Left lung (tissue), 10 donors: ENCODE measurements around the gene ZBTB40. TPM values are rescaled to one million over a fixed set of nuclear protein-coding genes. Genes with fewer than 3 reads are reported as not detected.

Source experiments
- ATAC-seq: fragments of 200-7000 bp; cut with Tn5 transposase; one replicate; pipeline ENCODE4 v1.9.1; 2020; ENCODE audit warnings: moderate library complexity
- DNase-seq, 4 donors: peaks; one replicate each; pipeline ENCODE4 v3.0.0-alpha.2; 2013 to 2020
- H3K27ac ChIP-seq, 2 donors: fragments of 200-600 bp; sonication (generic) in 1 of 2; one replicate each; pipeline versions ENCODE4 v1.5.0 to v1.8.0; 2020 to 2021
- H3K27me3 ChIP-seq, 2 donors: fragments of 200-600 bp; sonication (generic) in 1 of 2; one replicate each; pipeline versions ENCODE4 v1.5.0 to v1.8.0; 2020 to 2021
- H3K36me3 ChIP-seq, 2 donors: fragments of 200-600 bp; sonication (generic) in 1 of 2; one replicate each; pipeline versions ENCODE4 v1.5.0 to v1.8.0; 2020 to 2021
- H3K4me1 ChIP-seq, 2 donors: fragments of 200-600 bp; one replicate each; pipeline ENCODE4 v1.8.0; 2021
- H3K4me3 ChIP-seq, 2 donors: fragments of 200-600 bp; sonication (generic) in 1 of 2; one replicate each; pipeline versions ENCODE4 v1.5.0 to v1.8.0; 2020 to 2021; ENCODE audit warnings: mild to moderate bottlenecking in 1 of 2
- H3K9me3 ChIP-seq, 2 donors: fragments of 200-600 bp; sonication (generic) in 1 of 2; one replicate each; pipeline versions ENCODE4 v1.5.0 to v1.8.0; 2020 to 2021
- intact Hi-C, 2 donors: fragments of 100-400 bp; cut with DNase I; formaldehyde crosslinking; loops; one replicate each; pipeline versions ENCODE4 v1.11.2 to v1.14.2; 2022
- polyA plus RNA-seq, 6 donors: library from polyadenylated mRNA; unstranded; fragments of 120-200 nt; gene quantifications; one replicate each; pipeline ENCODE4 v1.2.1, GENCODE V29; 2013; ENCODE audit not compliant: insufficient read length in 6 of 6
- total RNA-seq, 2 donors: library from RNA; stranded (reverse); fragmentation: NEBNext Ultra II Directional; extraction: Animal tissue kit (Norgen Biotek cat#: 25700); gene quantifications; one replicate each; pipeline ENCODE4 v1.2.1, GENCODE V29; 2021
- TF ChIP-seq, protein P1 (sequence below), 2 donors: fragments of 200-600 bp; sonication (generic) in 1 of 2; IDR thresholded peaks; one replicate each; pipeline versions ENCODE4 v1.5.0 to v1.8.0; 2021; ENCODE audit warnings: antibody characterized with exemption in 2 of 2
- donor health status: DM: no; HTN: yes; CAD: no.
- donor health status: DM: no; HTN: no; CAD: no.

ZBTB40 gene
- total and polyA plus RNA-seq, 8 donors = 16.0 to 24.8 (median 21.0) TPM

DNA sequence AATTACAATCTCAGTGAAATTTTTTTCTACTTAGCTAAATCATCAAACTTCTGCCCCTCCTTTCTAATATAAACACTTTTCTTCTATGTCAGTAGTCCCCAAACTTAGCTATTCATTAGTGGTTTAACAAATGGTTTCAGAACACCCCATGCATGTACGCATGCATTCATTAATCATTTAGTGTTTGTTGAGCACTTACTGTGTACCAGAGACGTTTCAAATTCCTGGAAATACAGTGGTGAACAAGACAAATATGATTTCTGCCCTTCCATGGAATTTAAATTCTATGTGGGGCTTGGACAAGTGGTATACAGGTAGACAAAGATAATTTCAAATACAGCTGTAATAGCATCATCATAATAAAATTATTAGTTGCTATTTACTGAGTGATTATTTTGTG is 1.5 kb downstream of the ZBTB40 start:
- Histone ChIP-seq H3K27me3 (no peaks in the 10 kb centered on the region), H3K4me1 (peaks cover 0 to 29% of the 10 kb centered on the region in 2 donors), H3K9me3 (no peaks in the 10 kb centered on the region), H3K27ac (peak overlapping the region in 1 of 2 donors; percentile 90), H3K4me3 (peak overlapping the region in 1 of 2 donors; percentile 84), H3K36me3 (no peaks in the 10 kb centered on the region)
- TF ChIP-seq, protein P1, sequence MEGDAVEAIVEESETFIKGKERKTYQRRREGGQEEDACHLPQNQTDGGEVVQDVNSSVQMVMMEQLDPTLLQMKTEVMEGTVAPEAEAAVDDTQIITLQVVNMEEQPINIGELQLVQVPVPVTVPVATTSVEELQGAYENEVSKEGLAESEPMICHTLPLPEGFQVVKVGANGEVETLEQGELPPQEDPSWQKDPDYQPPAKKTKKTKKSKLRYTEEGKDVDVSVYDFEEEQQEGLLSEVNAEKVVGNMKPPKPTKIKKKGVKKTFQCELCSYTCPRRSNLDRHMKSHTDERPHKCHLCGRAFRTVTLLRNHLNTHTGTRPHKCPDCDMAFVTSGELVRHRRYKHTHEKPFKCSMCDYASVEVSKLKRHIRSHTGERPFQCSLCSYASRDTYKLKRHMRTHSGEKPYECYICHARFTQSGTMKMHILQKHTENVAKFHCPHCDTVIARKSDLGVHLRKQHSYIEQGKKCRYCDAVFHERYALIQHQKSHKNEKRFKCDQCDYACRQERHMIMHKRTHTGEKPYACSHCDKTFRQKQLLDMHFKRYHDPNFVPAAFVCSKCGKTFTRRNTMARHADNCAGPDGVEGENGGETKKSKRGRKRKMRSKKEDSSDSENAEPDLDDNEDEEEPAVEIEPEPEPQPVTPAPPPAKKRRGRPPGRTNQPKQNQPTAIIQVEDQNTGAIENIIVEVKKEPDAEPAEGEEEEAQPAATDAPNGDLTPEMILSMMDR (IDR thresholded peaks at IDR 0.05) = no peak
- DNase-seq = no peak
- no peak for ATAC-seq
- intact Hi-C loops = no loop called here

DNA sequence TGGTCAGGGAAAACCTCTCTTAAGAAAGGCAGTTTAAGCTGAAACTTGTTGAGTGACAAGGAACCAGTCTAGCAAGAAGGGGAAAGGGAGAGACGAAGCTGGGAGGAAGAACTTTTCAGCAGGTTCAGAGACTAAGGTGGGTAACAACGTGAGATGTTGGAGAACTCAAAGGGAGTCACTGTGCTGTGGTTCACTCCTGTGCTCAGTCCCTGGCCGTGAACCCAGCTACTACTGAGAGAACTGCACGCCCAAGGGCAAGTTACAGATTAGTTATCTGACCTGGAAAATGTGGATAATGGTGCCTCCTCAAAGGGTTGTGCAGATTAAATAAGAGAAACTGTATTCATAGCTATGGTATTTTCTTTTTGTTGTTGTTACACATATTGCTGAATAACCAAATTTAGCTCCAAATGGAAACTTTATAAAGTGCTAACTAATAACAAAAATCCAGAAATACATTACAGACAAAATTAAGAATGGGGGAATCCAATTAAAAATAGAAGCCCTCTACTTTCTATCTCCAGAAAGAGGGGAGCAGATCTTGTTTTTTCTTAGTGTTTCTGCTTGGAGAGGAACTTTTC is 2.9 kb downstream of the ZBTB40 start:
- H3K27me3 ChIP-seq = no peaks in the 10 kb centered on the region
- intact Hi-C loops = no loop called here
- no peak for ATAC-seq
- H3K9me3 ChIP-seq = no peaks in the 10 kb centered on the region
- peak in 1 of 4 donors; percentile 41 for DNase-seq
- TF ChIP-seq, protein P1 (IDR thresholded peaks at IDR 0.05) = no peak
- no peak overlapping the region for H3K4me3 ChIP-seq
- H3K36me3 ChIP-seq = no peaks in the 10 kb centered on the region
- no peak overlapping the region for H3K27ac ChIP-seq
- H3K4me1 ChIP-seq = peaks cover 0 to 29% of the 10 kb centered on the region in 2 donors

DNA sequence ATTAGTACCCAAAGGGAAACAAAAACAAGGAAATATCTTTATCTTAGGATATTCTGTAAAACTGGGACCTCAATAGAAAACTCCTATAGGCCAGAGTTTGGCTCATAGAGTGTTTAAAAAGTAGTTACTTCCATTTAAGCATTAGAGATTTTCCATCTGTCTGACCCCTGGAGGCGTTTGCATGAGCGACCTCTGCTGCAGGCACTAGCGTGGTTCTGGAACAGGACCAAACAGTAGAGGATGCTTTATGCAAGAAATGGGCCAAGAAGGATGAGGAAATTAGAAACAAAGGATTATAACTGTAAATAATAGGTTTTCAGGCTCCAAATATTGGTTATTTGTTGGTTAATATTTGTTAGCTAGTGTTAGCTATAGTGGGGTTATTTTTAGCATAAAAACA is 5.7 kb downstream of the ZBTB40 start:
- DNase-seq (peak in 2 of 4 donors; percentile 78 to 90), ATAC-seq (no peak)
- H3K36me3 ChIP-seq = no peaks in the 10 kb centered on the region
- no peak overlapping the region for H3K4me3 ChIP-seq
- no peak overlapping the region for H3K27ac ChIP-seq
- H3K4me1 ChIP-seq = peaks cover 0 to 31% of the 10 kb centered on the region in 2 donors
- TF ChIP-seq, protein P1 (IDR thresholded peaks at IDR 0.05) = no peak
- H3K27me3 ChIP-seq = no peaks in the 10 kb centered on the region
- no peaks in the 10 kb centered on the region for H3K9me3 ChIP-seq
- intact Hi-C loops = no loop called here

DNA sequence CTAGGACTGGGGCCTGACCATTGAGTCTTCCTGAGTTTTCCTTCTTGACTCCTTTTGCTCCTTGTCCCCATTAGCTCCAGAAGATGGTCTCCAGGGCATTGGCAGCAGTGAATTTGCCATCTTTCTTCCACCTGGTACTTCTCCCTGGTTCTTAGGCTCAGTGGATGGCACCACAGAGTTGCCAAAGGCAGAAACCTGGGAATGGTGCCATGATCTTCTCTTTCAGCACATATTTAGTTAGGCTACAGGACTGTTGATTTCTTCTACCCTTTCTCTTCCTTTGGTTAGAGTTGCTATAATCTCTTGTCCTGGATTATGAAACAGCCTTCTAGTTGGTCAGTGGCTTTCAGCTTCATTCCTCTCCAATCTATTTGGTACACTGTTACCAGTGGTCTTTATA is 6.2 kb downstream of the ZBTB40 start:
- ATAC-seq = no peak
- TF ChIP-seq, protein P1 (IDR thresholded peaks at IDR 0.05) = no peak
- peaks cover 0 to 27% of the 10 kb centered on the region in 2 donors for H3K4me1 ChIP-seq

DNA sequence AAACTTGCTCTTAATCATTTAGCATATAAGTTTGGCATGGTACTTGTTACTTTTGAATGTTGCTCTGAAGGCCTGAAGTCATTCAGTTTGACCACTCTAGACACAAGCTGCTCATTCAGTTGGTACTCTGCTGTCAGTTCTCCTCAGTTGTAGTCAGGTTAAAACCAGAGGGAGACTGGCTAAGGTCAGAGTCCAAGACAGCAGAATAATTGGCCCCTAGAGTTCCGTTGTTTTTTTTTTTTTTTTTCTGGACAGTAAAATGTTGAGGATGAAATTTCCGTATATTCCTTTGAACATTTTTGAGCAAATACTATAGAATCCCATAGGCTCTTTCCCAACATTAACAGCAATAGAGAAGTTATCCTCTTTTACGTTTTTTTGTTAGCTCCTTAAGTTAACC is 9.4 kb downstream of the ZBTB40 start:
- H3K9me3 ChIP-seq = peaks cover 0 to 9% of the 10 kb centered on the region in 2 donors

More for the DNA sequence above, 6.2 kb downstream of the ZBTB40 start:
- intact Hi-C loops = no loop called here
- no peak for DNase-seq
- H3K9me3 ChIP-seq = no peaks in the 10 kb centered on the region
- no peaks in the 10 kb centered on the region for H3K27me3 ChIP-seq
- no peak overlapping the region for H3K27ac ChIP-seq
- H3K4me3 ChIP-seq = no peak overlapping the region
- no peaks in the 10 kb centered on the region for H3K36me3 ChIP-seq

More for the DNA sequence above, 9.4 kb downstream of the ZBTB40 start:
- TF ChIP-seq, protein P1 (IDR thresholded peaks at IDR 0.05) = no peak
- ATAC-seq (no peak), DNase-seq (no peak)
- intact Hi-C loops = no loop called here
- Histone ChIP-seq H3K4me3 (no peak overlapping the region), H3K27me3 (no peaks in the 10 kb centered on the region), H3K4me1 (peaks cover 0 to 17% of the 10 kb centered on the region in 2 donors), H3K36me3 (peaks cover 0 to 3% of the 10 kb centered on the region in 2 donors), H3K27ac (no peak overlapping the region)
